ENCODE results near the gene DDB1. TPM values are rescaled to one million over a fixed set of nuclear protein-coding genes. Genes with fewer than 3 reads are reported as not detected.

DDB1 gene
- total and polyA plus RNA-seq, 9 of the 15 experiments (the other 6 are each of a cell fraction or from before 2014, with no cell fraction given): 172 to 361 (median 266) TPM

- H3K4me1 ChIP-seq (replicated peaks in 1 of 2; ENCODE audit: control insufficient read depth in 2 of 2, insufficient read depth in 2 of 2, low read length in 2 of 2): peaks cover 41 to 65% of the 10 kb centered on the region in 2 experiments; a peak in 4 of 5 replicates
- H3K36me3 ChIP-seq (ENCODE audit: control insufficient read depth, insufficient read depth, low read length): peaks cover 11% of the 10 kb centered on the region; the same call in 2 of the 3 replicates
- CTCF ChIA-PET (ENCODE audit: low intra/inter-chr PET ratio): interaction anchor here (0.6 to 8.5 kb wide), 5 partner anchors 49 to 292 kb away, joined by 3 to 135 read pairs (median 5); no protein-coding TSS in a partner anchor
- H3K27me3 ChIP-seq (ENCODE audit: control insufficient read depth in 2 of 2, insufficient read depth in 2 of 2, low read length in 2 of 2): no peaks in the 10 kb centered on the region
- DNase-seq (ENCODE audit: extremely low read depth in 1 of 4, low spot score in 3 of 4): peak; percentile 82 to 93 (median 86)
- 28% methylated on average over 8 of the region's 8 CpGs for WGBS (ENCODE audit: insufficient coverage, low coverage, missing lambda C conversion rate)
- no TSS peak for BruUV-seq (replicated peaks)
- peak; percentile 80 for FAIRE-seq
- in situ Hi-C loops (cut with MboI) (loop anchor here (5.0 kb wide), 1 partner anchor 51 kb away; no protein-coding TSS in a partner anchor), intact Hi-C loops (cut with micrococcal nuclease) (loop anchor here (1.0 kb wide), 1 partner anchor 49 kb away; no protein-coding TSS in a partner anchor)
- H3K4me2 ChIP-seq (ENCODE audit: insufficient read depth, low read length): no peak overlapping the region; the same call in 1 of the 2 replicates
- peak; percentile 72 for ATAC-seq
- POLR2A ChIA-PET: interaction anchor here (0.7 to 3.2 kb wide), 14 partner anchors 9 to 1375 kb away, joined by 3 to 19 read pairs (median 4); partner anchors contain the start of genes CYB561A3 and TMEM138
- H3K9ac ChIP-seq (ENCODE audit: insufficient read depth in 1 of 2, low read depth in 2 of 2, low read length in 2 of 2): peak overlapping the region; percentile 86 to 99
- no peaks in the 10 kb centered on the region for H3K9me3 ChIP-seq (replicated peaks; ENCODE audit: control insufficient read depth, insufficient read depth, low read depth, low read length)
- H4K20me1 ChIP-seq (replicated peaks; ENCODE audit: control insufficient read depth, insufficient read depth, low read length): peaks cover 7% of the 10 kb centered on the region
- peak overlapping the region; percentile 90 for H2AFZ ChIP-seq (ENCODE audit: low read depth, low read length)
- H3K79me2 ChIP-seq (ENCODE audit: control insufficient read depth, insufficient read depth, low read length): peaks cover 33% of the 10 kb centered on the region
- H3K4me3 ChIP-seq: no peak overlapping the region
- H3K27ac ChIP-seq (ENCODE audit: extremely low read depth, low read depth, low read length): peak overlapping the region; percentile 80
- no peaks in the 10 kb centered on the region for H3K9me1 ChIP-seq (ENCODE audit: control insufficient read depth, insufficient read depth, low read length)
- TF ChIP-seq REST (IDR thresholded peaks at IDR 0.05; ENCODE audit: borderline replicate concordance) (peak; percentile 95), REST (CRISPR knock-in tag; IDR thresholded peaks at IDR 0.05; ENCODE audit: low read depth) (no peak), YBX1 (IDR thresholded peaks at IDR 0.05) (no peak), KDM2B (CRISPR knock-in tag; IDR thresholded peaks at IDR 0.05) (no peak), XRCC3 (IDR thresholded peaks at IDR 0.05) (no peak), ZNF592 (IDR thresholded peaks at IDR 0.05) (peak; percentile 80; the same call in 1 of the 2 replicates)
Observed at GRCh38 chr11:61336171-61336935, 3.4 kb upstream of the DDB1 start.
